ENCODE results near the gene RBMS2. TPM values are rescaled to one million over a fixed set of nuclear protein-coding genes. Genes with fewer than 3 reads are reported as not detected.

RBMS2 gene
- total and polyA plus RNA-seq, 10 of the 15 experiments (the other 5 are each of a cell fraction or from before 2014, with no cell fraction given), result 0.56 to 7.1 (median 2.4) TPM

DNA sequence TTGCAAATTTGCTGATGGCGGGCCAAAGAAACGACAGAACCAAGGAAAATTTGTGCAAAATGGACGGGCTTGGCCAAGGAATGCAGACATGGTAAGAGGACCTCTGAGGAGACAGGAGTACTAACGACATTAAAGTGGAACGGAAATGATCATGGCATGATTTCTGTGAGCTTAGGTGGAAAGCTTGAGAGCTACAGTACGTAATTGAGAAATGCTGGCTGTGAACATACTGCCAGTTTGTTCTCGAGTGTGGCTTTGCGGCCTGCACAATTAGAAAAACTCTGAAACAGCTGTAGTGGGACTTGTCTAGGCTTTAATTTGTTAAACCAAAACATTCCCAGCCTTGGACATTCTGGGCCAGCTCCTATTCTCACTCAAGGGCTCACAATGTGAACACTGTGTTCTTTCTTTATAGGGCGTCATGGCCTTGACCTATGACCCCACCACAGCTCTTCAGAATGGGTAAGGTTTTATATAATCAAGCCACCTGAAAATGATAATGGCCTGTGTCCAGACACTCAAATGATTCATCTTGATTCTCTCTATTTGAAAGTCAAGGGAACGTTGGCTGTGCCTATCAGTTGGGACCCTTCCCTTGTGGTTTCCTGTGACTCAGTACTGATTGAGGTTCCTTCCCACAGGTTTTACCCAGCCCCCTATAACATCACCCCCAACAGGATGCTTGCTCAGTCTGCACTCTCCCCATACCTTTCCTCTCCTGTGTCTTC is 60.0 kb downstream of the RBMS2 start (continued):
- TF ChIP-seq RUNX3 (IDR thresholded peaks at IDR 0.05; ENCODE audit: low read length), result peak; percentile 95
- TF ChIP-seq BCL11A (IDR thresholded peaks at IDR 0.05; ENCODE audit: low read depth, low read length), result peak; percentile 36; the same call in 1 of the 2 replicates
- no peak for TF ChIP-seq EP300 (IDR thresholded peaks at IDR 0.05; ENCODE audit: borderline replicate concordance in 1 of 2, control insufficient read depth in 1 of 2, low read depth in 2 of 2, low read length in 2 of 2)
- TF ChIP-seq, protein P1, sequence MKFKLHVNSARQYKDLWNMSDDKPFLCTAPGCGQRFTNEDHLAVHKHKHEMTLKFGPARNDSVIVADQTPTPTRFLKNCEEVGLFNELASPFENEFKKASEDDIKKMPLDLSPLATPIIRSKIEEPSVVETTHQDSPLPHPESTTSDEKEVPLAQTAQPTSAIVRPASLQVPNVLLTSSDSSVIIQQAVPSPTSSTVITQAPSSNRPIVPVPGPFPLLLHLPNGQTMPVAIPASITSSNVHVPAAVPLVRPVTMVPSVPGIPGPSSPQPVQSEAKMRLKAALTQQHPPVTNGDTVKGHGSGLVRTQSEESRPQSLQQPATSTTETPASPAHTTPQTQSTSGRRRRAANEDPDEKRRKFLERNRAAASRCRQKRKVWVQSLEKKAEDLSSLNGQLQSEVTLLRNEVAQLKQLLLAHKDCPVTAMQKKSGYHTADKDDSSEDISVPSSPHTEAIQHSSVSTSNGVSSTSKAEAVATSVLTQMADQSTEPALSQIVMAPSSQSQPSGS (IDR thresholded peaks at IDR 0.05; ENCODE audit: low read length), result peak; percentile 62; the same call in 1 of the 2 replicates
- TF ChIP-seq ATF7 (IDR thresholded peaks at IDR 0.05; ENCODE audit: low read depth), result no peak
- TF ChIP-seq CBX3 (IDR thresholded peaks at IDR 0.05; ENCODE audit: borderline replicate concordance, low read depth), result no peak
- TF ChIP-seq USF2 (IDR thresholded peaks at IDR 0.05; ENCODE audit: borderline replicate concordance, low read depth, low read length), result no peak
- TF ChIP-seq E2F8 (IDR thresholded peaks at IDR 0.05; ENCODE audit: low read depth, partially characterized antibody), result no peak
- peak; percentile 45 for TF ChIP-seq JUNB (IDR thresholded peaks at IDR 0.05)
- peak; percentile 39; the same call in 1 of the 2 replicates for TF ChIP-seq ZBED1 (IDR thresholded peaks at IDR 0.05; ENCODE audit: borderline replicate concordance)
- TF ChIP-seq MEF2A (IDR thresholded peaks at IDR 0.05; ENCODE audit: insufficient read depth, low read depth, low read length), result no peak
- TF ChIP-seq MXI1 (IDR thresholded peaks at IDR 0.05; ENCODE audit: low read depth, low read length), result no peak
- TF ChIP-seq NKRF (conservative IDR thresholded peaks at IDR 0.05), result no peak
